ENCODE measurements around the gene TMIGD3. TPM values are rescaled to one million over a fixed set of nuclear protein-coding genes. Genes with fewer than 3 reads are reported as not detected.

TMIGD3 gene
- total and polyA plus RNA-seq, 2 donors from 2014 or later, result 0.43 to 3.0 TPM

DNA sequence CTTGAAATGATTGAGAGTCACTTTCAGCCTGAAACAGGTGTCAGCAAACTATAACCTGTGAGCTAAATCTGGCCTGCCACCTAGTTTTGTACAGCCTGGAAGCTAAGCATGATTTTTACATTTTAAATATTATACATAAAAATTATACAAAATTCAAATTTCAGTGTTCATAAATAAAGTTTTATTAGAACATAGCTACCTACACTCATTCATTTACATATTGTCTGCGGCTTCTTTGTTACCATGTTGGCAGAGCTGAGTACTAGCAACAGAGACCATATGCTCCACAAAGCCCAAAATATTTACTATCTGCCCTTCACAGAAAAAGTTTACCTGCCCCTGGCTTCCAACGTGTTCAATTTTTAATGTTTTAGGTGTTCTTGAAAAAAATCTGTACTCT lies 37.7 kb downstream of the TMIGD3 start:
- H3K9me3 ChIP-seq (ENCODE audit: control insufficient read depth in 2 of 3, insufficient read depth in 1 of 3, low read length in 3 of 3), result no peaks in the 10 kb centered on the region
- intact Hi-C loops (cut with DNase I), result no loop called here
- H3K36me3 ChIP-seq (ENCODE audit: control insufficient read depth in 2 of 3, insufficient read depth in 3 of 3, low read length in 3 of 3), result peaks cover 0 to 26% (median 7%) of the 10 kb centered on the region in 3 donors
- H3K4me1 ChIP-seq (ENCODE audit: control insufficient read depth in 2 of 3, insufficient read depth in 2 of 3, low read depth in 1 of 3, low read length in 3 of 3), result no peaks in the 10 kb centered on the region
- no peak overlapping the region for H3K27ac ChIP-seq (ENCODE audit: low read depth in 2 of 2, low read length in 2 of 2)
- TF ChIP-seq, protein P1, sequence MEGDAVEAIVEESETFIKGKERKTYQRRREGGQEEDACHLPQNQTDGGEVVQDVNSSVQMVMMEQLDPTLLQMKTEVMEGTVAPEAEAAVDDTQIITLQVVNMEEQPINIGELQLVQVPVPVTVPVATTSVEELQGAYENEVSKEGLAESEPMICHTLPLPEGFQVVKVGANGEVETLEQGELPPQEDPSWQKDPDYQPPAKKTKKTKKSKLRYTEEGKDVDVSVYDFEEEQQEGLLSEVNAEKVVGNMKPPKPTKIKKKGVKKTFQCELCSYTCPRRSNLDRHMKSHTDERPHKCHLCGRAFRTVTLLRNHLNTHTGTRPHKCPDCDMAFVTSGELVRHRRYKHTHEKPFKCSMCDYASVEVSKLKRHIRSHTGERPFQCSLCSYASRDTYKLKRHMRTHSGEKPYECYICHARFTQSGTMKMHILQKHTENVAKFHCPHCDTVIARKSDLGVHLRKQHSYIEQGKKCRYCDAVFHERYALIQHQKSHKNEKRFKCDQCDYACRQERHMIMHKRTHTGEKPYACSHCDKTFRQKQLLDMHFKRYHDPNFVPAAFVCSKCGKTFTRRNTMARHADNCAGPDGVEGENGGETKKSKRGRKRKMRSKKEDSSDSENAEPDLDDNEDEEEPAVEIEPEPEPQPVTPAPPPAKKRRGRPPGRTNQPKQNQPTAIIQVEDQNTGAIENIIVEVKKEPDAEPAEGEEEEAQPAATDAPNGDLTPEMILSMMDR (IDR thresholded peaks at IDR 0.05; ENCODE audit: borderline replicate concordance, extremely low read depth, insufficient read depth), result no peak
- no peaks in the 10 kb centered on the region for H3K27me3 ChIP-seq (ENCODE audit: control insufficient read depth, insufficient read depth, low read length)
- no peak for DNase-seq
- H3K4me3 ChIP-seq (ENCODE audit: low read length in 3 of 3), result no peak overlapping the region
- no peak for FAIRE-seq
- H3K9ac ChIP-seq (ENCODE audit: low read length in 3 of 3), result no peak overlapping the region

- no peak overlapping the region for H3K4me3 ChIP-seq (ENCODE audit: low read length in 3 of 3)
- DNase-seq (no peak), FAIRE-seq (no peak)
- H3K27ac ChIP-seq (ENCODE audit: low read depth in 2 of 2, low read length in 2 of 2), result no peak overlapping the region
- peaks cover 4 to 31% (median 12%) of the 10 kb centered on the region in 3 donors for H3K36me3 ChIP-seq (ENCODE audit: control insufficient read depth in 2 of 3, insufficient read depth in 3 of 3, low read length in 3 of 3)
- H3K9ac ChIP-seq (ENCODE audit: low read length in 3 of 3), result no peak overlapping the region
- intact Hi-C loops (cut with DNase I), result no loop called here
- H3K9me3 ChIP-seq (ENCODE audit: control insufficient read depth in 2 of 3, insufficient read depth in 1 of 3, low read length in 3 of 3), result no peaks in the 10 kb centered on the region
- TF ChIP-seq, protein P1 (IDR thresholded peaks at IDR 0.05; ENCODE audit: borderline replicate concordance, extremely low read depth, insufficient read depth), result no peak
- no peaks in the 10 kb centered on the region for H3K4me1 ChIP-seq (ENCODE audit: control insufficient read depth in 2 of 3, insufficient read depth in 2 of 3, low read depth in 1 of 3, low read length in 3 of 3)
- H3K27me3 ChIP-seq (ENCODE audit: control insufficient read depth, insufficient read depth, low read length), result no peaks in the 10 kb centered on the region
Observed at GRCh38 chr1:111463029-111463683, 40.3 kb downstream of the TMIGD3 start.

DNA sequence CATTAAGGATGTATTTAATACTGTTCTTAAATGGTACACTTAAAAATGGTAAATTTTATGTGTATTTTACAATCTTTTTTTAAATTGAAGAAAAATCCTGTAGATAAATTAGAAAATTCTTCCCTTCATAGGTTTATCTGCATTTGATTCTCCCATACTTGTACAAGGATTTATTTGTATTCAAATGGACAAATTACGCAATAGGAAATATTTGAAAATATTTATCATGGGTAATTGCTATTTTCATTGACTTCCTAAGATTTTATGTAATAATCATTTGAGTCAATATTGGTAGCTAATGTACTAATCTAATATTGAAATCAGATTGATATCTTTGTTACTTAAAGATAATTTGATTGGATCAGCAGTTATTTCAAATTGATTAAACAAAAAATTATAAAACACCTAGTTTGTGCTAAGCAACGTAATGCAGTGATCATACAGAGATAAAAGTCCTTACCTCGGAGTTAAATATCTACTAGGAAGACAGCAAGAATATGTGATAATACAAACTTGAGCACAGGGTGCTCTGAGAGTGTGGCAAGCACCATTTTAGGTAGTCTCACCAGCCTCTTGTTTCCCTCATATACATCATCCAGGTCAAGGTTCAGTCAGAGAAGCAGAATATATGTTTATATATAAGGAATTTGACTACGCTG lies 40.9 kb downstream of the TMIGD3 start:
- TF ChIP-seq, protein P1 (IDR thresholded peaks at IDR 0.05; ENCODE audit: borderline replicate concordance, extremely low read depth, insufficient read depth), result no peak
- no peaks in the 10 kb centered on the region for H3K4me1 ChIP-seq (ENCODE audit: control insufficient read depth in 2 of 3, insufficient read depth in 2 of 3, low read depth in 1 of 3, low read length in 3 of 3)
- no peaks in the 10 kb centered on the region for H3K9me3 ChIP-seq (ENCODE audit: control insufficient read depth in 2 of 3, insufficient read depth in 1 of 3, low read length in 3 of 3)
- DNase-seq (no peak), FAIRE-seq (no peak)
- H3K36me3 ChIP-seq (ENCODE audit: control insufficient read depth in 2 of 3, insufficient read depth in 3 of 3, low read length in 3 of 3), result peaks cover 4 to 36% (median 13%) of the 10 kb centered on the region in 3 donors
- H3K4me3 ChIP-seq (ENCODE audit: low read length in 3 of 3), result no peak overlapping the region
- H3K27ac ChIP-seq (ENCODE audit: low read depth in 2 of 2, low read length in 2 of 2), result no peak overlapping the region
- no peaks in the 10 kb centered on the region for H3K27me3 ChIP-seq (ENCODE audit: control insufficient read depth, insufficient read depth, low read length)
- H3K9ac ChIP-seq (ENCODE audit: low read length in 3 of 3), result no peak overlapping the region
- intact Hi-C loops (cut with DNase I), result no loop called here

Measured in kidney (tissue), 14 donors.